VCaP (cell line): ENCODE results near the gene MYO15B.

ENCODE experiments used
- H3K27ac ChIP-seq: fragments of 450-650 bp; 2 replicates; pipeline ENCODE4 v1.5.1; 2017
- TF ChIP-seq, protein P1 (sequence below): fragments of 450-650 bp; conservative IDR thresholded peaks from 2 replicates; pipeline ENCODE4 v1.5.1; 2017; ENCODE audit warnings: mild to moderate bottlenecking, moderate library complexity

The MYO15B gene

DNA sequence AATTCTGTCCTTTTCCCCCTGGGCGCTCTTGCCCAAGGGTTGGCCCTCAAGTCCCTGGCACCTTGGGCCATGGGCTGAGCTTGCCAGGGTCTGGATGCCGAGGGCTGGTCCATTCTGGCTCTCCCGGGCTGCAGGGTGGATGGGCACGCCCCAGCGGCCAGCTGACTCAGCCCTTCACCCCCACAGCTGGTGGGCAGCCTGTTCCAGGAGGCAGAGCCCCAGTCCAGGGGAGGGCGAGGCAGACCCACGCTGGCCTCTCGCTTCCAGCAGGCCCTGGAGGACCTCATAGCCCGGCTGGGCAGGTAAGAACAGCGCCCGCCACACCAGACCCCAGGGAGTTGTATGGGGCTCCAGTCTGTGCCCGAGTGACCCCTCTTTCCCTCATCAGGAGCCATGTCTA, 15.0 kb downstream of the MYO15B start:
- H3K27ac ChIP-seq = no peak overlapping the region
- TF ChIP-seq, protein P1, sequence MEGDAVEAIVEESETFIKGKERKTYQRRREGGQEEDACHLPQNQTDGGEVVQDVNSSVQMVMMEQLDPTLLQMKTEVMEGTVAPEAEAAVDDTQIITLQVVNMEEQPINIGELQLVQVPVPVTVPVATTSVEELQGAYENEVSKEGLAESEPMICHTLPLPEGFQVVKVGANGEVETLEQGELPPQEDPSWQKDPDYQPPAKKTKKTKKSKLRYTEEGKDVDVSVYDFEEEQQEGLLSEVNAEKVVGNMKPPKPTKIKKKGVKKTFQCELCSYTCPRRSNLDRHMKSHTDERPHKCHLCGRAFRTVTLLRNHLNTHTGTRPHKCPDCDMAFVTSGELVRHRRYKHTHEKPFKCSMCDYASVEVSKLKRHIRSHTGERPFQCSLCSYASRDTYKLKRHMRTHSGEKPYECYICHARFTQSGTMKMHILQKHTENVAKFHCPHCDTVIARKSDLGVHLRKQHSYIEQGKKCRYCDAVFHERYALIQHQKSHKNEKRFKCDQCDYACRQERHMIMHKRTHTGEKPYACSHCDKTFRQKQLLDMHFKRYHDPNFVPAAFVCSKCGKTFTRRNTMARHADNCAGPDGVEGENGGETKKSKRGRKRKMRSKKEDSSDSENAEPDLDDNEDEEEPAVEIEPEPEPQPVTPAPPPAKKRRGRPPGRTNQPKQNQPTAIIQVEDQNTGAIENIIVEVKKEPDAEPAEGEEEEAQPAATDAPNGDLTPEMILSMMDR = no peak

DNA sequence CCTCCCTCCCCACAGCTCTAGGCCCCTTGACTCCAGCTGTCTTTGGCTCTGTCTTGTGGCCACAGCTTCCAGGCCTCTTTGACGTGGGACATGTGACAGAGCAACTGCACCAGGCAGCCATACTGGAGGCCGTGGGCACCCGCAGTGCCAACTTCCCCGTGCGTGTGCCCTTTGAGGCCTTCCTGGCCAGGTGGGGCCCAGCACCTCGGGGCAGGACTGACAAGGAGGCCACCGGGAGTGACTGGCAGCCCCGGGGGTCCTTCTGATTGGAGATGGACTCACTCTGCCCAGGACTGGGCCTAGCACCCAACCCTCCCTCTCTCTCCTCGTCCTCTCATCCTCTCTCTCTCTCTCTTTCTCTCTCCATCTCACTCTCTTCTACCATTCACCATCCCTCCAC, 15.5 kb downstream of the MYO15B start:
- H3K27ac ChIP-seq = no peak overlapping the region
- TF ChIP-seq, protein P1 = no peak

DNA sequence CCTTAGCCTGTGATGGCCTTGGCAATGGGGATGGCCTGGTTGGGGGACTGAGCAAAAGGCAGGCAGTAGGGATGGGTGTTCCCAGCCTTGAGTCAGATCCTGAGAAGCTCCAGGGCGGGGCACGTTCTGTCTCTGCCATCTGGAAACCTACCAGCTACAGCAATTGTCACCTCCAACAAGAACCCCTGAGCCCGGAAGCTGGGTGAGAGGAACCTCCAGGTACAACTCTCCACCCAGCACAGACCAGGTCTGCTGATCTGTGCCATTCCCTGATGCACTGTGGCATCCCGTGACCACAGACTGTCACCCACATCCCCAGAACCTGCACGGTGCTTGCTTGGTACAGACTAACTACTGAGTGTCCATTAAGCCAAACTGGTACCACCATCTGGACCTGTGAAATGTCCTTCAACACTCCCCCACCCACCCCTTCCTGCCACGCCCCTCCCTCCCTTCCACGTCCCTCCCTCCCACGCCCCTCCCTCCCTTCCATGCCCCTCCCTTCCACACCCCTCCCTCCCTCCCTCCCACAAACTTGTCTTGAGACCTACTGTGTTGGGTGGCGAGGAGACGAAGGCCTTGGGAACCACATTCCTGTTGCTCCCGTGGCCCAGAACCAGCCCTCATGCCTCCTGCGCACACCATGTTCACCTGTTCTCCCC, 16.6 kb downstream of the MYO15B start:
- TF ChIP-seq, protein P1 = no peak
- H3K27ac ChIP-seq = no peak overlapping the region

DNA sequence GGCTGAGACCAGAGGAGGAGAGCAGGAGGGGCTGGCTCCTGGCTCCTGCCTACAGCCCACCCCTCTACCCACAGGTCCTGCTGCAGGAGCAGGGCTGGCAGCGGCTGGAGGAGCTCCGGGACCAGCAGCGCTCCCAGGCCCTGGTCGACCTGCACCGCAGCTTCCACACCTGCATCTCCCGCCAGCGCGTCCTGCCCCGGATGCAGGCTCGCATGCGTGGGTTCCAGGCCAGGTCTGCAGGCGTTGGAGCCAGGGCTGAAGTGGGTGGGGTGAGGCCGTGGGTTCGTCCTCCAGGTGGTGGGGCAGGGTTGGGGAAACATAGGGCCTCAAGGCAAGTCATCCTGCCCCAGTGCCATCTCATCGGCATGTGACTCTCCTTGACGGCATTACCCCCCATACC, 18.2 kb downstream of the MYO15B start:
- H3K27ac ChIP-seq = no peak overlapping the region
- TF ChIP-seq, protein P1 = no peak

DNA sequence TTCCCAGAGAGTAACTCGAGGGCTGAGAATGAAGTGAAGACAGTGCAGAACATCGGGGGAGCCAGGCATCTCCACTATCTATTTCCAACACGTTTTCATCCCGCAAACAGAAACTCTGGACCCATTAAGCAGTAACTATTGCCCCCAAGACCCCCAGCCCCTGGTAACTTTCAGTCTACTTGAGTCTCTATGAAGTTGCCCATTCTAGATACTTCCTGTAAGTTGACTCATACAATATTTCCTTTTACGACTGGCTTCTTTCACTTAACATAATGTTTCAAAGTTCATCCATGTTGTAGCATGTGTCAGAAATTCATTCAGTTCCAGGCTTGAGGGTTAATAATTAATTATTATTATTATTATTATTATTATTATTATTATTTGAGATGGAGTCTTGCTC, 19.5 kb downstream of the MYO15B start:
- H3K27ac ChIP-seq = no peak overlapping the region

DNA sequence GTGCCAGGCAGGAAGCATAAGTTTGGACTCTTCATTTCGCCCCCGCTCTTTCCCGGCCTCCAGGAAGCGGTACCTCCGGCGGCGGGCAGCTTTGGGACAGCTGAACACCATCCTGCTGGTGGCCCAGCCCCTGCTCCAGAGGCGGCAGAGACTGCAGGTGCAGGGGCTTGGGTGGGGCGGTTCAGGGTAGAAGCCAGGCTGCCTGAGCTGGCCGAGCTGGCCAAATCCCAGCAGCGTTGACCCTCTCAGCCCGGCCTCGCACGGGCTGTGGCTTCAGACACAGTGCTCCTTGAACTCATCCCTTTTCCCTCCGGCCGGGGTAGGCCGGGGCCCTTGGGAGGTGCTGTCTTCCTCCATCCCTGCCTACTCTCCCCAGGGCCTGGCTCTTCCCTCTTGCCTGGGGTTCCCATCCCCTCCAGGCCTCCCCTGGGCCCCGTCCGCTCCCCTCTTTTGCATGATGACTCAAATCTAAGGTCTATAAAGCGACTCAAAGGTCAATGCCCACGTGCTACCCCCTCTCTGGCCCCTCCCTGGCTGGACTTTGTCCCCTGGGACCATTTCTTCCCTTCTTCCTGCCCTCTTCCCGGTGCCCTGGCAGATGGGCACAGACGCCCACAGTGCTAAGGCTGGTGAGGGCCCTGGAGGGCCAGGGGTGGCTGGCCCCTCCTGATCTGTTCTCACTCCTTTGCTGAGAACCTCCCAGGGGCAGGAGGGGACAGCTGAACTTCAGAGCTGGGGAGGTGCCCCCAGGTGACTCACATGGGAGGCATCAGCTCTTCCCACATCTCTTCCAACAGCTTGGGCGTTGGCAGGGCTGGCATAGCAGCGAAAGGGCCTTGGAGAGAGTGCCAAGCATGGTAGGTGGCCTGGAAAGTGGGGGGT, 22.7 kb downstream of the MYO15B start:
- TF ChIP-seq, protein P1 = no peak
- H3K27ac ChIP-seq = no peak overlapping the region

More for the DNA sequence above, 19.5 kb downstream of the MYO15B start:
- TF ChIP-seq, protein P1 = no peak

DNA sequence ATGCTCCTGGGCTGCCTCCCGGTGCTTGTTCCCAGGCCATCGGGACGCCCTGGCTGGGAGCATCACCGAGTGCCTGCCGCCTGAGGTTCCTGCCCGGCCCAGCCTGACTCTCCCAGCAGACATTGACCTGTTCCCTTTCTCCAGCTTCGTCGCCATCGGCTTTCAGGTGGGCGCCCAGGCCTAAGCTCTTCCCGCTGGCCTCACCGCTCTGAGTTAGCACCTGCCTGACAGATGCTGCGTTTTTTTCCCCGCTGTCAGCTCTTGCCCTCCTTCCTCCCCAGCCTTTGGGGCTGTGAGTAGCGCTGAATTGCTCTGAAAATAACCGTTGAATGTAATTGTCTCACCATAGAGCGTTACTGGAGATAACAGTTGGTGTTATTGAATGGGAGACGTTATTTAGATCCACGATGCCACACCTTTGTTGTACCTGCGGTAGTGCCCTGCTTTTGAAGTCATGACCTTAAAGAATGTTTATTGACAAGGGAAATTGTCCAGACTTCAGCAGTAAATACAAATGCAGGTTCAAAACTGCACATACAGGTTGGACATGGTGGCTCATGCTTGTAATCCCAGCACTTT, 24.3 kb downstream of the MYO15B start:
- TF ChIP-seq, protein P1 = no peak
- no peak overlapping the region for H3K27ac ChIP-seq
